HG02943 (cell line): Measurements from ENCODE around the gene GNRH2.
"Not testable (repeated sequence)": the region's sequence is repeated elsewhere in the genome, so short reads cannot be mapped to it uniquely, and the experiment has no call there.

ENCODE experiments used
- ATAC-seq: cut with Tn5 transposase; IDR thresholded peaks from one replicate; pipeline ENCODE4 v1.9.1; 2021; ENCODE audit warnings: mild to moderate bottlenecking, low read depth, moderate library complexity; ENCODE audit not compliant: unreplicated experiment

The GNRH2 gene

GRCh38 chr20:3043322-3043721, at the start of gene GNRH2:
GNRH2 (plus strand) TSS chr20:3043622; CDS start chr20:3044415, 793 bp downstream.
- no peak for ATAC-seq

- ATAC-seq: no peak
Observed at GRCh38 chr20:2995796-2996195, 47.6 kb upstream of the GNRH2 start.

GRCh38 chr20:2998728-2999127, 44.7 kb upstream of the GNRH2 start:
- ATAC-seq: no peak

GRCh38 chr20:3000852-3001523, 42.4 kb upstream of the GNRH2 start:
- no peak for ATAC-seq

GRCh38 chr20:3003416-3003815, 40.0 kb upstream of the GNRH2 start:
- ATAC-seq: no peak

- no peak for ATAC-seq
Observed at GRCh38 chr20:3010985-3011723, 32.3 kb upstream of the GNRH2 start.

- ATAC-seq: no peak
Observed at GRCh38 chr20:3011752-3012151, 31.7 kb upstream of the GNRH2 start.

- ATAC-seq: no peak
Observed at GRCh38 chr20:3013771-3014170, 29.7 kb upstream of the GNRH2 start.

- ATAC-seq: no peak
Observed at GRCh38 chr20:3014179-3014578, 29.2 kb upstream of the GNRH2 start.

GRCh38 chr20:3014662-3015061, 28.8 kb upstream of the GNRH2 start:
- ATAC-seq: no peak

- ATAC-seq: not testable (repeated sequence)
Observed at GRCh38 chr20:3015302-3015701, 28.1 kb upstream of the GNRH2 start.

GRCh38 chr20:3021327-3021726, 22.1 kb upstream of the GNRH2 start:
- ATAC-seq: no peak

GRCh38 chr20:3021777-3022176, 21.6 kb upstream of the GNRH2 start:
- no peak for ATAC-seq

- ATAC-seq: not testable (repeated sequence)
Observed at GRCh38 chr20:3022559-3023490, 20.6 kb upstream of the GNRH2 start.

GRCh38 chr20:3027987-3028386, 15.4 kb upstream of the GNRH2 start:
- no peak for ATAC-seq

GRCh38 chr20:3031524-3032147, 11.8 kb upstream of the GNRH2 start:
- no peak for ATAC-seq

- ATAC-seq: no peak
Observed at GRCh38 chr20:3032624-3033023, 10.8 kb upstream of the GNRH2 start.

GRCh38 chr20:3037654-3038053, 5.8 kb upstream of the GNRH2 start:
- no peak for ATAC-seq

- ATAC-seq: no peak
Observed at GRCh38 chr20:3038454-3038853, 5.0 kb upstream of the GNRH2 start.

GRCh38 chr20:3039426-3039825, 4.0 kb upstream of the GNRH2 start:
- no peak for ATAC-seq

GRCh38 chr20:3040086-3040485, 3.3 kb upstream of the GNRH2 start:
- no peak for ATAC-seq
